ENCODE measurements around the gene SLC66A3.

- TF ChIP-seq POLR2AphosphoS5 (IDR thresholded peaks at IDR 0.05) = no peak
- no peak for TF ChIP-seq CTCF (IDR thresholded peaks at IDR 0.05)
Observed at GRCh38 chr2:11187083-11187619, 31.9 kb downstream of the SLC66A3 start.
